Measurements from ENCODE around the gene ARHGEF28.

ARHGEF28 gene

DNA sequence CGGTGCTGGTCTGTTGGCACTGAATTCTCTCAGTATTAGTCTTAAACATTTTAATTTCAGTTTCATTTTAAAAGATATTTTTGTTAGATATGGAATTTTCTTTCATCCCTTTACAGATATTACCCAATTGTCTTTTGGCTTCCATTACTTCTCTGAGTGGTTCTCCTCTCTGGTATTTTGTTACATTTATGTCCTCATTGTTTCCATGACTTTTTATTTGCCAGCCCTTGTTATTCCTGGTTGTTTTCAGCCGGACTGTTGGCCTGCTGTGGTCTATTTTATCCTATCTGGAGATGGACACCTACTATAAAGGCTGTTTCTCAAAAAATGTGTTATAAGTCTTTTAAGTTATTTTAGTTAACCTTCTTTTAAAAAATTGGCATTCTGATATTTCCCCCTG, 117.2 kb downstream of the ARHGEF28 start:
- no peak for DNase-seq

GRCh38 chr5:73745836-73746235, 119.8 kb downstream of the ARHGEF28 start:
- no peak for DNase-seq

DNA sequence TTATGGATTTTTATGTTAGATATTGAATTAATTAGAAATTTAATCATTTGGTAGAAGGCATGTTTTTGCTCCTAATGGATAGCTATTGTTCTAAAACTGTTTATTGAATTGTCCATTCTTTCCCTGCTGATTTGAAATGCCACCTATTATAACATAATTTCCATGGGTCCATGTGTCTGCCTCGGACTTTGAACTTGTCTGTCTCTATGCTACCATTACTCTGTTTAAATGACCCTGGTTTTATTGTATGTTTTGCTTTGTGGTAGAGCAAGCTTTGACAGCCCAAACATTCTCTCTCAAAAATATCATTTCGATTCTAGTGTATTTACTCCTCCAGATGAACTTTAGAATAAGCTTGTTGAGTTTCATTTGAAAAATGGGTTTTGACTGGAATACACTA, 120.6 kb downstream of the ARHGEF28 start:
- DNase-seq, result no peak

GRCh38 chr5:73747696-73748380, 121.8 kb downstream of the ARHGEF28 start:
- DNase-seq, result no peak

DNA sequence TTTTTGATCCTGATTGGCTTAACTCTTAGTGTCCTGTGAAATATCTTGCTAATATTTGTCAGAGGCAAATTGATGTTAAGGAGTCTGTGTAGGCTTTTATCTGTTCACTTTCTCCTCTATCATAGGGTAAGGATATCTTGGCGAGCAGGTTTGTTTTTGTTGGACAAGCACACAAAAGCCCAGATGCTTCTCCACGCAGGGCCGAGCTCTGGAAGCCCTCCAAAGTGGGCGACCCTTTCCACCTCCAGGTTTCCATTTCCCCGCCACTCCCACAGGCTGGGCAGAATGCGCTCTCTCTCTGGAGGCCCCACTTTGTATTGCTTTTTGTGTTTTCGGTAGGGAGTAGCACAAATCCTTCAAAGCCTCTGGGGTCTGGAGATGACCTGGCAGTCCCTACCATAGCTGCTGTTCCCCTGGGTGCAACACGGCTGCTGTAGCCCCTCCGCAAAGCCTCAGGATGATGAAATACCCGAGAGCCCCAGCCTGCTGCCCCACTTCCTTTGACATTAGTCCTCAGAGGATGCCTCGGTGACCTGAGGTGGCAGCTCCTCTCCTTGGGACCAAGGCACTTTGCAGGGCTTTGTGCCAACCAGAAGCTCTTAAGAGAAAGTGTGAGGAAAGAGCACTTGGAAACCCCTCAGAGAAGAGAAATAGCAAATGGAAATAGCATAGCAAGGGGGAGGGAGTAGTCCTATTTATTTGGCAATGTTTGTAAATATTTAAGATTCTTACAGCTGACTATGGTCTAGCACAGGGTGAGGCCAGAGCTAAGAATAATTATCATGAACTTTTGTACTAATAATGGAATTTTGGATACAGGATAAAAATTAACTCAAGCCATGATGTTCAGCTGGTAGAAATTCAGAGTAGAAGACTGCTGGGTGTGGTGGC, 122.8 kb downstream of the ARHGEF28 start:
- no peak for DNase-seq

DNA sequence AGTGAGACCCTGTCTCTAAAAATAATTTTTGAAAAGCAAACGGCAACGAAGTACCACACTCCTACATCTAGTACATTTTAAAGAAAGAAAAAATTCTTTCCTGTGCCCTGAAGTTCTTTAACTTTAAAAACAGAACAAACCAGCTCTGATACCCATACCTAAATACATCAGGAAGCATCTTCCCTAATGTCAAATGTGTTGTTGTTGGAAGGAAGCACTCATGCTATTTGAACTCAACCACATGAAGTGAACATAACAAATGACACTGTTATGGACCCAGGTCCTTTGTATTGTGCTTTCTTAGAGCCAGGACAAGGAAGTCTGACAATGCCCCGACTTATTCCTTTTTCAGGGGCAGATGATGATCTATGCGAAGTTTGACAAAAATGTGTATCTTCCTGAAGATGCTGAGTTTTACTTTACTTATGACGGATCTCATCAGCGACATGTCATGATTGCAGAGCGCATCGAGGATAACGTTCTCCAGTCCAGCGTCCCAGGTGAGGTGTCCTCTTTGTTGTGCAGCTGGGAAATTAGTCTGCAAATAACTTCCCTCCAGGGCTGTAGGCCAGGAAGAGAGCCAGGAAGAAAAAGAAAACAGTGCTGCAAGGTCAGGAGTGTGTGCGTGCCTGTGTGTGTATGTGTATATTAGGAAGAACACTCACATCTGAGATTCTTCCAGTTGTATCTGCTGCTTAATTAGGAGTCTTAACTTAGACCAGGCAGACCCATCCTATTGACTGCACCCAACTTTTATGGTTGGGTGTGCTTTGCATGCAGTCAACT, 123.7 kb downstream of the ARHGEF28 start:
- DNase-seq, result no peak

GRCh38 chr5:73751254-73751914, 125.4 kb downstream of the ARHGEF28 start:
- DNase-seq, result no peak

GRCh38 chr5:73754254-73754653, 128.3 kb downstream of the ARHGEF28 start:
- no peak for DNase-seq

- DNase-seq, result no peak
Observed at GRCh38 chr5:73757416-73757815, 131.4 kb downstream of the ARHGEF28 start.

DNA sequence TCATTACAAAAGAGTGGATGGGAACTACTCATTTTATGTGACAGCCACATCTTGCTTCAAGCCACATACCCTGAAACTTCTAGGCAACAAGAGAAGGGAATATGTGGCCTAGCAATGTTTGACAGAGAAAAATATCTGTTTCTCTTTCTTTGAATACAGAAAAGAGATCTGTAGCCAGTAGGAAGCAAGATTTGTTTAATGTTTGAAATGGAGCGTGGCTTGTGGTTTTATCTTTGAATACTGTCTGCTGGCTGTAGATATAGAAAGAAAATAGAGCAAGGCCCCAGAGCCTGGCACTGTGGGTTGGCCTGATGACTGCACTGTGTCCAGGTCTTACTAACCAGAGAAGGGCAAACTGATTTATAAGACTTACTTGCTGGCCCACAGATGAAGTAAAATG, 133.8 kb downstream of the ARHGEF28 start:
- DNase-seq, result no peak

- no peak for DNase-seq
Observed at GRCh38 chr5:73763300-73764032, 137.5 kb downstream of the ARHGEF28 start.

GRCh38 chr5:73764586-73764985, 138.6 kb downstream of the ARHGEF28 start:
- peak; percentile 16 for DNase-seq

DNA sequence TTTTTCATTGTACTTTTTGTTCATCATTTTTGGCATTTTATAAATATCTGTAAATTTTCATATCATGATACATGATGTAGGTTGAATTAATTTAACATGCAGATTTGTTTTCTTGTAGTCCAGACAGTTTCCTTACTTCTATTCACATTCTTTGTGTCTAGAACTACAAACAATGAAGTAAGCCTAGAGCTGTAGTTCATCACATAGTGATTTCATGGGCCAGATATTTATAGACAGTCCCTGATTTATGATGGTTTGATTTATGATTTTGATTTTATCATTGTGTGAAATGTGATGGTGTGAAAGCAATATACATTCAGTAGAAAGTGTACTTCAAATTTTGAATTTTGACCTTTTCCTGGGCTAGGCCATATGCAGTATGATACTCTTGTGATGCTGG, 139.0 kb downstream of the ARHGEF28 start:
- DNase-seq, result no peak

- DNase-seq, result no peak
Observed at GRCh38 chr5:73766902-73767301, 140.9 kb downstream of the ARHGEF28 start.

GRCh38 chr5:73770172-73771025, 144.4 kb downstream of the ARHGEF28 start:
- no peak for DNase-seq

- no peak for DNase-seq
Observed at GRCh38 chr5:73774924-73775323, 148.9 kb downstream of the ARHGEF28 start.

DNA sequence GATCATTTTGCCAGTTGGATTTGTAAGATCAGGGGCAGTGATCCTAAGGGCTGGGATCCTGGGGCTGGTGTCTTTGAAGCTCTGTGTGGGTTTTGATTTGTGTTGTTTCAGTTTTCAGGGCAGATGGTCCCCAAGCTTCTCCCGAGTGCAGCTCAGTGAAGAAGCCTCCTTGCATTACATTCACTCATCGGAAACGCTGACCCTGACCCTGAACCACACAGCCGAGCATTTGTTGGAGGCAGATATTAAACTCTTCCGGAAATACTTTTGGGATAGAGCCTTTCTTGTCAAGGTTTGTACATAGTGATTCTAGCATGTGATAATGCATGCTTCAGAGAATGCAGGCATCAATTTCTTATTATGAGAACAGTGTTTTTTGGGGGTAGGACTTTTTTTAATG, 150.4 kb downstream of the ARHGEF28 start:
- DNase-seq, result no peak

- no peak for DNase-seq
Observed at GRCh38 chr5:73777192-73777591, 151.2 kb downstream of the ARHGEF28 start.

DNA sequence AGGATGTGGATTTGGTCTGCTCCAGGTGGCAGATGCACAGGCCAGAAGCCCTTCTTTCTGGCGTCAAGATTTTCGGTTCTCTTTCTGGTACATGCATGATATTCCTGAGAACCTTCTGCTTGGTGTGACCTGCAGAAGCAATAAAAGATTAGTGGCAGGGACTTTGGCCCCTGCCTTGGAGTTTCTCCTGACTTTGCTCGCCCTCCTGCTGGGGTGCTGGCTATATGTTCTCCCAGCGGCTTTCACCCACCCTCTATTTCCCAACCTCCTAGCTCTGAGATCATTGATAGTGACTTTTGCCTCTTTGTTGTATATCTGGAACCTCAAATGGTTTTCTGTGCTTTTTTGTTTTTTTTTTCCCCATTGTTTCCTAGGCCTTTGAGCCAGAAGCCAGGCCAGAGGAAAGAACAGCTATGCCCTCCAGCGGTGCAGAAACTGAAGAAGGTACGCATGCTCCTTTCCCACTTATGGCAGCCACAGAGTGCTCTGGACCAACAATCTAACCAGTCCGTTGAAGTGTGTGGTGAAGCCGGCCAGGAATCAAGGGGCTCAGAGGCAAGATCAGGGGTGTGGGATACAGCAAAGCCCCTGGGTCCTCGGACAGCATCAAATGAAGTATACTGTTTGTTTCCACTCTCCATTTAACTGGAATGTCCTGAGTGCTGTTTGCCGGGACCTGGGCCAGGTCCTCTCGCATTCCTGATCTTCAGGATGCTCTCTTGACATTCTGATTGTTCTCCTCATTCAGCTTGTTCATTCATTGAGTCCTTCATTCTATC, 154.5 kb downstream of the ARHGEF28 start:
- no peak for DNase-seq

DNA sequence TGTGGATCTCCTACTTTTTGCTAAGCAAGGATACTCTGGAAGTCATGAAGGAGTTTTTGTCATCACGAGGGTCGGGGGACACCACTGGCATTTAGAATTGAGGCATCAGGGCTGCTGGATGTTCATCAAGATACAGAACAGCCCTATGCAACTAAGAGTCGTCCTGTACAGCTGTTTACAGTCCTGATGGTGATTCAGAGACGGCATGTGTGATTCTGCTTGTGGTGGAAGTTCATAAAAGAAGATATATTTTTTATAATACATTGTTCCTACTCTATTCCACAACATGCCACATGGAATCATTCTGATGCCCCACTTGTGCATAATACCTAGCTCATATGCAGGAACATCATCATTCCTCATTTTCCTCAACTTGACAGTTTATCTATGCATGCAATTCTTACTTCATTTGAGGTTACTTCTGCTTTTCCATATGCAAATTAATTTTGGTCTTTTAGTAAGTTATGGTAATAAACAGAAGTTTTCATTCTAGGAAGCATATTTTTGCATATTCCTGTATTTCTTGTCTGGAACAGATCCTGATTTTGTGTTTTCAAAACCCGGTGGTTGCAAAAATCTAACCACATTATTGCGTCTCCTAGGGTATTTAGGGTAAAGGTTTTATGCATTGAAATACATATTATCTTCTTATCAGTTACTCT, 155.2 kb downstream of the ARHGEF28 start:
- no peak for DNase-seq

Measured in T1000 (cell line).